ENCODE results near the gene OR52B4.
"Not testable (repeated sequence)": the region's sequence is repeated elsewhere in the genome, so short reads cannot be mapped to it uniquely, and the experiment has no call there.

The OR52B4 gene

DNA sequence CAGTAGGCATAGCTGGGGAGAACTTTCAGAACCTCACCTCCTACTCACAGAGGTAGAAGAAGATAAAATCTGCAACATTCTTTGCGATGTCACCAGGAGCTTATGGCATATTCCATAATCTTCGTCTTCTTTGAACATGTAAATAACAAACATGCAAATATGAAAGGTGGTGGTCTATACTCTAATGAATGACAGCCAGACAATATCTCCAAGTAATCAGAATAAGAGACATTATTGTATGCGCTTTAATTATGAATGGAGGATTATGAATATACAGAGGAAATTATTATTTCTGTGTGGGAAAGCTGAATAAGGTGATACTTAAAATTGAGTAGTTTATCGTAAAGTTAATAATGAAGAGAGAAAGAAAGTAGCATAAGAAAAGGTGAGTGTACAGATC lies at the start of gene OR52B4:
OR52B4 (minus strand) TSS at position 101 of the 400 bp plus-strand sequence; CDS start at position 10, 91 bp downstream.
- H3K4me1 ChIP-seq (ENCODE audit: control insufficient read depth, insufficient read depth, low read length, unreplicated experiment), result no peaks in the 10 kb centered on the region

GRCh38 chr11:4416816-4417215 lies 48.6 kb upstream of the OR52B4 start:
- Histone ChIP-seq H3K79me2 (ENCODE audit: control insufficient read depth, insufficient read depth, low read length, unreplicated experiment) (no peaks in the 10 kb centered on the region), H3K27me3 (ENCODE audit: insufficient read depth, low read length) (peaks cover 7% of the 10 kb centered on the region), H2AFZ (ENCODE audit: low read length, unreplicated experiment) (no peak overlapping the region), H3K4me1 (ENCODE audit: control insufficient read depth, insufficient read depth, low read length, unreplicated experiment) (no peaks in the 10 kb centered on the region), H3K36me3 (ENCODE audit: insufficient read depth, low read length) (no peaks in the 10 kb centered on the region), H3K27ac (ENCODE audit: low read depth, low read length) (no peak overlapping the region), H3K4me3 (ENCODE audit: low read depth, low read length) (no peak overlapping the region)

More for the DNA sequence above, at the start of gene OR52B4:
- Histone ChIP-seq H3K4me3 (ENCODE audit: low read depth, low read length) (no peak within 1 kb of the TSS), H3K79me2 (ENCODE audit: control insufficient read depth, insufficient read depth, low read length, unreplicated experiment) (no peaks in the 10 kb centered on the region), H3K27ac (ENCODE audit: low read depth, low read length) (no peak within 1 kb of the TSS), H3K36me3 (ENCODE audit: insufficient read depth, low read length) (no peaks in the 10 kb centered on the region), H2AFZ (ENCODE audit: low read length, unreplicated experiment) (no peak within 1 kb of the TSS), H3K27me3 (ENCODE audit: insufficient read depth, low read length) (peaks cover 15% of the 10 kb centered on the region)

- Histone ChIP-seq H3K4me3 (ENCODE audit: low read depth, low read length) (no peak overlapping the region), H3K79me2 (ENCODE audit: control insufficient read depth, insufficient read depth, low read length, unreplicated experiment) (no peaks in the 10 kb centered on the region), H2AFZ (ENCODE audit: low read length, unreplicated experiment) (no peak overlapping the region), H3K27me3 (ENCODE audit: insufficient read depth, low read length) (peaks cover 7% of the 10 kb centered on the region), H3K36me3 (ENCODE audit: insufficient read depth, low read length) (no peaks in the 10 kb centered on the region), H3K4me1 (ENCODE audit: control insufficient read depth, insufficient read depth, low read length, unreplicated experiment) (no peaks in the 10 kb centered on the region), H3K27ac (ENCODE audit: low read depth, low read length) (no peak overlapping the region)
These were observed 48.1 kb upstream of the OR52B4 start for GRCh38 chr11:4416306-4416705.

GRCh38 chr11:4406206-4406605 lies 38.0 kb upstream of the OR52B4 start:
- H3K27me3 ChIP-seq (ENCODE audit: insufficient read depth, low read length); H3K79me2 ChIP-seq (ENCODE audit: control insufficient read depth, insufficient read depth, low read length, unreplicated experiment); H3K36me3 ChIP-seq (ENCODE audit: insufficient read depth, low read length); H3K4me3 ChIP-seq (ENCODE audit: low read depth, low read length); H3K4me1 ChIP-seq (ENCODE audit: control insufficient read depth, insufficient read depth, low read length, unreplicated experiment); H2AFZ ChIP-seq (ENCODE audit: low read length, unreplicated experiment); H3K27ac ChIP-seq (ENCODE audit: low read depth, low read length): not testable (repeated sequence)

DNA sequence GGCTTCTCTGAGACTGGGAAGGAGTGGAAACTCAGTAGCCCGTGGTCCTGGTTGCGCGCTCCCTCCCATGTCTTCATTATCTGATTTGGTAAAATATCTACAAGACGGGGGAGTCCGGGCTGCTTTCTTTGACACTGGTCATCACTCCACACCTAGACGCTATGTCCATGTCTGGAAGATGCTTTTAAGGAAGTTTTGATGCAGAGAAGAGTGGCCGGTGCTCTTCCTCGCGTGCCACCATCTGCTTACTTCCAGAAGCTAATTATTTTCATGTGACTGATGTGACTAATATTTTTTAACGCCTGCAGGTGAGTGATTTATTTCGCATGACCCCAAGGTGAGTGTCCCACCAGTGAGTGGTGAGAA lies 25.7 kb upstream of the OR52B4 start:
- H3K79me2 ChIP-seq (ENCODE audit: control insufficient read depth, insufficient read depth, low read length, unreplicated experiment), result peaks cover 33% of the 10 kb centered on the region
- H3K4me3 ChIP-seq (ENCODE audit: low read depth, low read length), result peak overlapping the region; percentile 94
- H3K4me1 ChIP-seq (ENCODE audit: control insufficient read depth, insufficient read depth, low read length, unreplicated experiment), result peaks cover 15% of the 10 kb centered on the region
- H3K27ac ChIP-seq (ENCODE audit: low read depth, low read length), result no peak overlapping the region
- peak overlapping the region; percentile 91 for H2AFZ ChIP-seq (ENCODE audit: low read length, unreplicated experiment)
- peaks cover 27% of the 10 kb centered on the region; the same call in 1 of the 2 replicates for H3K36me3 ChIP-seq (ENCODE audit: insufficient read depth, low read length)
- no peaks in the 10 kb centered on the region for H3K27me3 ChIP-seq (ENCODE audit: insufficient read depth, low read length)

GRCh38 chr11:4393209-4393857 lies 25.1 kb upstream of the OR52B4 start, which contains the start of gene TRIM21:
TSS of gene TRIM21 (minus strand) at chr11:4393702. CDS start at chr11:4390409, 3,293 bp downstream.
- H3K36me3 ChIP-seq (ENCODE audit: insufficient read depth, low read length), result peaks cover 31% of the 10 kb centered on the region; the same call in 1 of the 2 replicates
- peak within 1 kb of the TSS; percentile 91 for H2AFZ ChIP-seq (ENCODE audit: low read length, unreplicated experiment)
- peak within 1 kb of the TSS; percentile 94 for H3K4me3 ChIP-seq (ENCODE audit: low read depth, low read length)
- H3K79me2 ChIP-seq (ENCODE audit: control insufficient read depth, insufficient read depth, low read length, unreplicated experiment), result peaks cover 33% of the 10 kb centered on the region
- peaks cover 15% of the 10 kb centered on the region for H3K4me1 ChIP-seq (ENCODE audit: control insufficient read depth, insufficient read depth, low read length, unreplicated experiment)
- H3K27ac ChIP-seq (ENCODE audit: low read depth, low read length), result peak within 1 kb of the TSS; percentile 34
- no peaks in the 10 kb centered on the region for H3K27me3 ChIP-seq (ENCODE audit: insufficient read depth, low read length)

DNA sequence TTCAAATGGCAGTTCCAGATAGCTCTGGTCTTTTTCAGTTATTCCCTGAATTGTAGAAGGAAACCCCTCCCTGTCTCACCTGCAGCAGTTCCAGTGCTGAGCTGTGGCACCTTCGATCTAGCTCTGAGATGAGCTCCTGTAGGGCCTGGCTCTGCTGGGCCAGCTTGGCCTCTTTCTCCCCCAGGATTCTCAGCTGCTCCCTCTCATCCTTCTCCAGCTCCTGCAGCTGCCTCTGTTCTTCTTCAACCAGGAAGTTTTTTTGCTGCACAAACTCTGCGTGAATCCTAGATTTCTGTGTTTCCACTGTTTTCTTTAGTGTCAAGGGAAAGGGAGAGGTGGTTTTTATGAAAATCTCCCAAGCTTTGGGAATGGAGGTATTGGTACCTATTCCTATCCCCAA lies 20.0 kb upstream of the OR52B4 start:
- Histone ChIP-seq H3K4me1 (ENCODE audit: control insufficient read depth, insufficient read depth, low read length, unreplicated experiment) (peaks cover 15% of the 10 kb centered on the region), H3K79me2 (ENCODE audit: control insufficient read depth, insufficient read depth, low read length, unreplicated experiment) (peaks cover 30% of the 10 kb centered on the region), H3K4me3 (ENCODE audit: low read depth, low read length) (no peak overlapping the region), H2AFZ (ENCODE audit: low read length, unreplicated experiment) (no peak overlapping the region), H3K36me3 (ENCODE audit: insufficient read depth, low read length) (peaks cover 57% of the 10 kb centered on the region; the same call in 1 of the 2 replicates), H3K27ac (ENCODE audit: low read depth, low read length) (no peak overlapping the region), H3K27me3 (ENCODE audit: insufficient read depth, low read length) (no peaks in the 10 kb centered on the region)

DNA sequence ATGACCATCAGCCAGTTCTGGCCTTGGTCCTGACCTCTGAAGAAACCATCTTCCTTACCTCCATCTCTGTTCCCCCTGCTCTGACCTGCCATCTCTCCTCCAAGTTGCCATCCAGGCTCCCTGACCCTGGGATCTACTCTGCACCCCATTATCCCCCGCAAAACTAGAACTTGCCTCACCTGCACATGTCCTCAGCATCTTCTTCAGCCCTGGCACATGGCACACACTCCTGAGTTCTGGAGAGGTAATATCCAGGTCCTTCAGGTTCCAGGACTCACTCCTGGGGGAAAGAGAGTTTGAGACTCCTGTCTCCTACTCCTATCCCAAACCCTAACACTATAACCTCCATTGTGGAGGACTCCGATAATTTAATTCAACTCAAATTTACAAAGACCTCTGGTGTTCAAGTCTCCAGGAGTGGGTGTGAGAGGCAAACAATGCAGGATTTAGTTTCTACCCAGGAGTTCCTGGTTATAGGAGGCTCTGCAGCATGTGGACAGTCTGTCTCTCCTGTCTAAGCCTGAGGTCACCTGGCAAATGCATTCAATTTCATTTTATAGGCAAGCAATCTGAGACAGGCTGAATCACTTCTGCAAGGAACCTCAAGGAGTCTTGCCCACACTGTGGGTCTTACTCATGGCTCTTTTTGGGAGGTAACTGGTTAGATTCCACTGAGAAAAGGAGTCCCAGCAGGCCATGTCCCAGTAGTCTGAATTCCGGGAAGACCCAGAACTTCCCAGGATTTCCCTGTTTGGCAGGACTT lies 18.0 kb upstream of the OR52B4 start:
- no peak overlapping the region for H2AFZ ChIP-seq (ENCODE audit: low read length, unreplicated experiment)

DNA sequence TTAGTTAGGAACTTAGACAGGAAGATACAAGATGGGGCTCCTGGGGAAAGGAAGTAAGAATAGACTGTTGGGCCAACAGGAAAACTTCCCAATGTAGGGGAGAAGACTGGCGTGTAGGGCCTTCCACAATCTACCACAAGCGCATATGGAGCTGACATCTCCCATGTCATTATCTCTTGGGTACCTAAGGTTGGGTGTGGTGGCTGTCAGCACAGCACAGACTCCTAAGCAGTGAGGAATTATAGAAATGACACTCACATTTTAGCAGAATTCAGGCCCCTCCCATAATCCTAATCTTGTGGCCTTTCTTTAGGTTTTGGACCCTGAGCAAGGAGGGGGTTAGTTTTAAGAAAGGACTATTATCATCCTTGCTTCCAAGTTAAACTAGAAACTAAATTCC lies 13.7 kb upstream of the OR52B4 start:
- no peaks in the 10 kb centered on the region for H3K79me2 ChIP-seq (ENCODE audit: control insufficient read depth, insufficient read depth, low read length, unreplicated experiment)
- H3K4me3 ChIP-seq (ENCODE audit: low read depth, low read length), result no peak overlapping the region
- no peak overlapping the region for H2AFZ ChIP-seq (ENCODE audit: low read length, unreplicated experiment)
- H3K36me3 ChIP-seq (ENCODE audit: insufficient read depth, low read length), result peaks cover 14% of the 10 kb centered on the region; the same call in 1 of the 2 replicates
- no peaks in the 10 kb centered on the region for H3K4me1 ChIP-seq (ENCODE audit: control insufficient read depth, insufficient read depth, low read length, unreplicated experiment)
- H3K27me3 ChIP-seq (ENCODE audit: insufficient read depth, low read length), result peaks cover 5% of the 10 kb centered on the region; the same call in 1 of the 2 replicates
- no peak overlapping the region for H3K27ac ChIP-seq (ENCODE audit: low read depth, low read length)

More for the DNA sequence above, 18.0 kb upstream of the OR52B4 start:
- no peak overlapping the region for H3K4me3 ChIP-seq (ENCODE audit: low read depth, low read length)
- peaks cover 13% of the 10 kb centered on the region for H3K79me2 ChIP-seq (ENCODE audit: control insufficient read depth, insufficient read depth, low read length, unreplicated experiment)
- H3K27me3 ChIP-seq (ENCODE audit: insufficient read depth, low read length), result no peaks in the 10 kb centered on the region
- H3K36me3 ChIP-seq (ENCODE audit: insufficient read depth, low read length), result peaks cover 50% of the 10 kb centered on the region; the same call in 1 of the 2 replicates
- no peak overlapping the region for H3K27ac ChIP-seq (ENCODE audit: low read depth, low read length)
- peaks cover 5% of the 10 kb centered on the region for H3K4me1 ChIP-seq (ENCODE audit: control insufficient read depth, insufficient read depth, low read length, unreplicated experiment)

- Histone ChIP-seq H3K27ac (ENCODE audit: low read depth, low read length) (no peak overlapping the region), H3K4me3 (ENCODE audit: low read depth, low read length) (no peak overlapping the region), H2AFZ (ENCODE audit: low read length, unreplicated experiment) (no peak overlapping the region), H3K36me3 (ENCODE audit: insufficient read depth, low read length) (no peaks in the 10 kb centered on the region), H3K27me3 (ENCODE audit: insufficient read depth, low read length) (peaks cover 31% of the 10 kb centered on the region), H3K79me2 (ENCODE audit: control insufficient read depth, insufficient read depth, low read length, unreplicated experiment) (no peaks in the 10 kb centered on the region), H3K4me1 (ENCODE audit: control insufficient read depth, insufficient read depth, low read length, unreplicated experiment) (no peaks in the 10 kb centered on the region)
These were observed 7.4 kb upstream of the OR52B4 start for GRCh38 chr11:4375431-4376140.

Measured in ACC112 (cell line).